ENCODE data around the gene TSPAN7.

The TSPAN7 gene

GRCh38 chrX:38699121-38699520 is 137.8 kb downstream of the TSPAN7 start:
- DNase-seq: no peak

- no peak for DNase-seq
Measured at GRCh38 chrX:38699696-38700095, 138.4 kb downstream of the TSPAN7 start.

DNA sequence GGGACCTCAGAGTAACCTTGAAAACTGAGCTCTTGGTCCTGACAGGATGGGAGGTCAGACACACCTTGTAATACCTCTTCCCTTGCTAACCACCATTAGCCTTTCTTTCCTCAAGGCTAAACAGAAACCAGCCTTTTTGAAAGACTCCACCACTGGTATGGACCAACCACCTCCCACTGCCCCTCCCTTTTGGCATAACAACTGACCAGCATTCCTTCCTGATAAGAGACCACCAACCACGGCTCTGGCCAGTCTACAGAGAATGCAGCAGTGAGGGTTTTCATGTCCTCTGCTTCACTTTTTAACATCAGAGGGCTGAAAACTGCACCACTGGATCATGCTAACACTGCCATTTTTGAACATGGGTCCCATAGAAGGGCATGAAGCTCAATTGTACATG is 139.7 kb downstream of the TSPAN7 start:
- no peak for DNase-seq

- no peak for DNase-seq
Measured at GRCh38 chrX:38704146-38704882, 143.0 kb downstream of the TSPAN7 start.

DNA sequence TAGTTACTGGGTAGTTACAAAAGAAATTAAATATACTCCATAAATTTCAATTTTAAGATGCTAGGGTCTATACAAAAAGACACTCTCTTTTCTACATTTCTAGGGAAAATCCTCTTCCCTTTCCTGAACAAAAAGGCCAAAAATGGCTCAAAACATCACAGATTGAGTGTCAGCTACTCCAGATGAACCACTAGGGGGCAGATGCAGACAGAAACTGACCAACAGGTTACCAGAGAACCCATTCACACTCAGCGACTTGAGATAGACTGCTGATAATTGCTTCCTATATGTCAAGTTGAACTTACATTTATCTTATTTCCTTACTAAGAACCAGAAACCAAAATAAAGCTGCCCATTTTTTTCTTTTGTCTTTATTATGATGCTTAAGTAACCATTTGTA is 156.5 kb downstream of the TSPAN7 start:
- DNase-seq: no peak

DNA sequence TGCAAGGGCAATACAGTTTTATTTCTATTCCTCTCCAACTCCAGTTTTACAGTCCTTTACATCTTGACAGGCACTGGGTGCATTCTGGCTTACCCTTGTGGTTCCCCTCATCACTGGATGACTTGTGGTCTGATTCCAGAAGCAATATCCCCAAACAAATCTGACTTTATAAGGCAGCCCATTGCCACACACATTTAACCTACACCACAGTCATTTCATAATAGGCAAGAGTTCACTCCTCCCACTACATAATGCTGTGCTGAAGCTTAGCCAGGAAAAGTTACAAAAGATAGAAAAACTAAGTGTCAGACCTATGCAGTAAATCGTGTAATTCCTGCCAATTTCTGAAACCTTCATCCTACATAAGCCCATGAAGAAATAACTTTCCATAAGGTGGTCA is 157.0 kb downstream of the TSPAN7 start:
- no peak for DNase-seq

DNA sequence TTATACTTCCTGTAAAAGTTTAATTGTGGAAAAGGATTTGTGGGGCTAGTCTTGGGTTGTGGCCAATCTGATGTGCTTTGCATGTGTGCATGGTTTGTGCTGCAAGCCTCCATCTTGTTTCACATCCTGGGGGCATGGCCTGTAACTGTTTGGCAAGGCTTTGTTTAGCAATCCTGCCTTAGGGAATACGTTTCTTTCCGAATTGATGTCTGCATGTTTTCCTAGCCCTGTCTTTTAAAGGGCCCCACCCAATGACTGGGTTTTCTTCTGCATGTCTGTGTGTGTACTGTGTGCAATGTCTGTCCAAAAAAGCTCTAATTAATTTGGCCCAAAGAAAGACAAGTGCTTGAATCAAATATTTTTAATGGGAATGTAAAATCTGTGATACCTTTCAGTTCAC is 165.3 kb downstream of the TSPAN7 start:
- DNase-seq: no peak

- DNase-seq: no peak
Measured at GRCh38 chrX:38727668-38728067, 166.3 kb downstream of the TSPAN7 start.

GRCh38 chrX:38732866-38733265 is 171.5 kb downstream of the TSPAN7 start:
- DNase-seq: no peak
